Spinal cord (tissue), 10 donors: ENCODE data around the gene IGFBP4. TPM values are rescaled to one million over a fixed set of nuclear protein-coding genes. Genes with fewer than 3 reads are reported as not detected.

Source experiments
- DNase-seq, 6 donors: peaks; one replicate each; pipeline versions ENCODE4 v3.0.0 to v3.0.0-alpha.2; 2013 to 2015; ENCODE audit warnings: low spot score in 6 of 6, low read depth in 4 of 6
- H3K27ac ChIP-seq: one replicate; pipeline ENCODE4 v1.5.1; 2013; ENCODE audit warnings: low read depth, low read length, control low read depth
- H3K27me3 ChIP-seq: one replicate; pipeline ENCODE4 v1.6.1; 2013; ENCODE audit warnings: low read length; ENCODE audit not compliant: control insufficient read depth, insufficient read depth
- H3K36me3 ChIP-seq: one replicate; pipeline ENCODE4 v1.6.1; 2013; ENCODE audit warnings: low read length; ENCODE audit not compliant: control insufficient read depth, insufficient read depth
- H3K4me1 ChIP-seq: one replicate; pipeline ENCODE4 v1.6.1; 2013; ENCODE audit warnings: low read length; ENCODE audit not compliant: control insufficient read depth, insufficient read depth
- H3K4me3 ChIP-seq: one replicate; pipeline ENCODE4 v1.5.1; 2013; ENCODE audit warnings: low read depth, low read length, control low read depth
- H3K9me3 ChIP-seq: one replicate; pipeline ENCODE4 v1.6.1; 2013; ENCODE audit warnings: low read length; ENCODE audit not compliant: control insufficient read depth, insufficient read depth
- WGBS: methylation state at CpG from one replicate; pipeline ENCODE4 v1.1.5; 2013; ENCODE audit warnings: missing lambda C conversion rate; ENCODE audit not compliant: insufficient coverage; 5-methylcytosine and 5-hydroxymethylcytosine counted together
- polyA plus RNA-seq, 2 donors: library from polyadenylated mRNA; unstranded; fragments of 120-200 nt; gene quantifications; one replicate each; pipeline ENCODE4 v1.2.1, GENCODE V29; 2013; ENCODE audit not compliant: insufficient read length in 2 of 2
- total RNA-seq, 2 donors: library from RNA; depleted of rRNA in 1 of 2; stranded (reverse); fragments of 120-200 nt in 1 of 2; fragments of >200 nt in 1 of 2; gene quantifications; one replicate each; pipeline versions ENCODE4 v1.2.3 to v1.2.4, GENCODE V29; 2013 to 2014
- donor health status: healthy.

IGFBP4 gene
- total and polyA plus RNA-seq, 4 donors = 53.1 to 110 (median 83.0) TPM

- WGBS = 28% methylated on average over 29 of the region's 29 CpGs
- Histone ChIP-seq H3K27ac (peak overlapping the region; percentile 59), H3K4me3 (peak overlapping the region; percentile 40), H3K4me1 (peaks cover 41% of the 10 kb centered on the region), H3K27me3 (no peaks in the 10 kb centered on the region), H3K9me3 (no peaks in the 10 kb centered on the region), H3K36me3 (no peaks in the 10 kb centered on the region)
- DNase-seq = no peak
Measured at GRCh38 chr17:40442392-40443195, 656 bp upstream of the IGFBP4 start.

GRCh38 chr17:40443988-40444899 is 994 bp downstream of the IGFBP4 start:
- peak overlapping the region; percentile 60 for H3K27ac ChIP-seq
- DNase-seq = peak in 1 of 6 donors; percentile 39
- H3K36me3 ChIP-seq = no peaks in the 10 kb centered on the region
- H3K9me3 ChIP-seq = no peaks in the 10 kb centered on the region
- H3K4me1 ChIP-seq = peaks cover 48% of the 10 kb centered on the region
- no peaks in the 10 kb centered on the region for H3K27me3 ChIP-seq
- WGBS = 11% methylated on average over 12 of the region's 15 CpGs
- peak overlapping the region; percentile 69 for H3K4me3 ChIP-seq

- peak overlapping the region; percentile 69 for H3K4me3 ChIP-seq
- 100% methylated on average over 4 of the region's 11 CpGs for WGBS
- H3K27ac ChIP-seq = peak overlapping the region; percentile 54
Measured at GRCh38 chr17:40445751-40446468, 2.7 kb downstream of the IGFBP4 start.

DNA sequence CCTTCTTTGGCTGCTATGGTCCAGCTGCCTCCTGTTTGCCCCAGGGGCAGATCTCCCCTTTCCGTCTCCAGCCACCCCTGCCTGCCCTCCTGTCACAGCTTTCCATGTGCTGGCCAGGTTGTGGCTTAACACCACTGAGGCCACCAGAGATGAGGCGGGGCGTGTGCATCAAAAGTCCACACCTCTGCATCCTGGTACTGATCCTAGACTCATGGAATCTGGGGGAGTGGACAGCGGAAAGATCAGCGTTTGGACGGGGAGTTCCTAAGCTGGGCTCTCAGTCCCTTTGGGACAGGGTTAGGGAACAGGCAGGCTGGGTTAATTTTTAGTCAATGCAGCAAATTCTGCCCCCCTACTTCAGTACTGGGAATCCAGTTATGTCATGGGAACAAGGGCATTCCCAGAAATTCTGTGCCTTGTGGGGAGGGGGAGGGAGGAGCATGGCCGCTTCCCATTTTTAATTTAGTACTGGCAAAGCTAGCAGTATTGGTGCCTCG is 3.9 kb downstream of the IGFBP4 start:
- H3K27me3 ChIP-seq = no peaks in the 10 kb centered on the region
- no peak for DNase-seq
- WGBS = 91% methylated on average over 3 of the region's 8 CpGs
- no peak overlapping the region for H3K4me3 ChIP-seq
- H3K27ac ChIP-seq = no peak overlapping the region
- no peaks in the 10 kb centered on the region for H3K9me3 ChIP-seq
- no peaks in the 10 kb centered on the region for H3K36me3 ChIP-seq
- peaks cover 52% of the 10 kb centered on the region for H3K4me1 ChIP-seq

More at GRCh38 chr17:40445751-40446468, 2.7 kb downstream of the IGFBP4 start:
- Histone ChIP-seq H3K4me1 (peaks cover 48% of the 10 kb centered on the region), H3K9me3 (no peaks in the 10 kb centered on the region), H3K27me3 (no peaks in the 10 kb centered on the region), H3K36me3 (no peaks in the 10 kb centered on the region)
- no peak for DNase-seq

- Histone ChIP-seq H3K4me3 (no peak overlapping the region), H3K27me3 (no peaks in the 10 kb centered on the region), H3K27ac (no peak overlapping the region), H3K36me3 (peaks cover 6% of the 10 kb centered on the region), H3K9me3 (no peaks in the 10 kb centered on the region), H3K4me1 (peaks cover 46% of the 10 kb centered on the region)
- 94% methylated on average over 4 of the region's 4 CpGs for WGBS
- no peak for DNase-seq
Measured at GRCh38 chr17:40447806-40448205, 4.6 kb downstream of the IGFBP4 start.

GRCh38 chr17:40448213-40448638 is 5.0 kb downstream of the IGFBP4 start:
- 67% methylated on average over 8 of the region's 8 CpGs for WGBS
- Histone ChIP-seq H3K9me3 (no peaks in the 10 kb centered on the region), H3K4me3 (no peak overlapping the region), H3K36me3 (peaks cover 8% of the 10 kb centered on the region), H3K27me3 (no peaks in the 10 kb centered on the region), H3K27ac (no peak overlapping the region), H3K4me1 (peaks cover 43% of the 10 kb centered on the region)
- DNase-seq = no peak

- no peaks in the 10 kb centered on the region for H3K9me3 ChIP-seq
- no peak overlapping the region for H3K4me3 ChIP-seq
- DNase-seq = no peak
- WGBS = 75% methylated on average over 5 of the region's 7 CpGs
- no peaks in the 10 kb centered on the region for H3K27me3 ChIP-seq
- peaks cover 42% of the 10 kb centered on the region for H3K4me1 ChIP-seq
- H3K27ac ChIP-seq = no peak overlapping the region
- H3K36me3 ChIP-seq = peaks cover 12% of the 10 kb centered on the region
Measured at GRCh38 chr17:40448639-40449261, 5.5 kb downstream of the IGFBP4 start.

DNA sequence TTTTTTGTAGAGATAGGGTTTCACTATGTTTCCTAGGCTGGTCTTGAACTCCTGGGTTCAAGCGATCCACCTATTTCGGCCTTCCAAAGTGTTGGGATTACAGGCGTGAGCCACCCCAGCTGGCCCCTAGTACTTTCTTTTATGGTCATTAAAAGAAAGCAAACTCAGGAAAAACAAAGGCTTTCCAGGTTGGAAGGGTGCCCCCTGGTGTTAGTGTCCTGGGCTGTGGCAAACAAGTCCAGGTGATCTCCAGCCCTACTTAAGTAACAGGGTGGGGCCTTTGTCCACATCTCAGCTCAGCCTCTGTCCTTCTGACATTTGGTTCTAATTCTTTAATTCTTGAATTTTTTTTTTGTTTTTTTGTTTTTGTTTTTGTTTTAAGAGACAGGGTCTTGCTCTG is 6.9 kb downstream of the IGFBP4 start:
- Histone ChIP-seq H3K4me1 (peaks cover 30% of the 10 kb centered on the region), H3K27ac (no peak overlapping the region), H3K27me3 (no peaks in the 10 kb centered on the region), H3K36me3 (peaks cover 15% of the 10 kb centered on the region), H3K9me3 (no peaks in the 10 kb centered on the region), H3K4me3 (no peak overlapping the region)
- DNase-seq = no peak
- WGBS = no CpG with 5 or more reads among the region's 3 CpGs

DNA sequence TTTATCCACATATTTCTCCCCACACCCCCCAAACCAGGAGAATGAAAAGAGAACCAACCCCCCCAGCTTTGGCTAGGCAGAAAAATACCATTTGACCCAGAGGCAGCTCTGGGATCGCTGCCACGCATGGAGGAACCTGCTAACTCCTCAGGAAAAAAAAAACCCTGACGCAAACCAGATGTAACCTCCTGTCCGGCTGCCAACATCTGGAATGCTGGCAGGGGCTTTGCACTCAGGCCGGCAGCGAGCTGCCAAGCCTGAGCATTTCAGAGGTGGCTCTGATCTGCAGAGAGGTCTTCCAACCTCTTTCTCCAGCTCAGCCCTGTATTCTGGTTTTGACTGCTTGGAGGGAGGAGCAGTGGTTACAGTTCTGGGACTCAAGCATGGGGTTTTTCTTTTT is 8.2 kb downstream of the IGFBP4 start:
- Histone ChIP-seq H3K4me3 (no peak overlapping the region), H3K27me3 (no peaks in the 10 kb centered on the region), H3K27ac (peak overlapping the region; percentile 3), H3K9me3 (no peaks in the 10 kb centered on the region), H3K4me1 (peaks cover 25% of the 10 kb centered on the region), H3K36me3 (peaks cover 18% of the 10 kb centered on the region)
- DNase-seq = peak in 2 of 6 donors; percentile 57 to 75
- WGBS = 42% methylated on average over 5 of the region's 6 CpGs
